SK-N-SH (cell line): ENCODE data around the gene FRMPD4. TPM values are rescaled to one million over a fixed set of nuclear protein-coding genes. Genes with fewer than 3 reads are reported as not detected.

ENCODE experiments used
- CTCF ChIA-PET: fragments of 300-600, 350-600 bp; formaldehyde crosslinking; extraction: SDS; loops from one replicate; lab custom pipeline; 2021; lab: Yijun Ruan, JAX
- POLR2A ChIA-PET: fragments of 350-600 bp; sonication (Branson Sonifier 250); formaldehyde crosslinking; extraction: SDS; loops from one replicate; lab custom pipeline; 2020; ENCODE audit warnings: antibody characterized with exemption, inconsistent platforms; lab: Yijun Ruan, JAX
- DNase-seq: peaks from one replicate; pipeline ENCODE4 v3.0.0; 2012
- H2AFZ ChIP-seq: fragments of 200-600 bp; sonication (generic); 2 replicates; pipeline ENCODE4 v1.8.1; 2016; ENCODE audit warnings: antibody characterized with exemption, mild to moderate bottlenecking, low read depth
- H3F3A ChIP-seq: fragments of 200-600 bp; sonication (generic); replicated peaks from 2 replicates; pipeline ENCODE3; 2016; ENCODE audit warnings: antibody characterized with exemption, mild to moderate bottlenecking; ENCODE audit not compliant: insufficient read depth
- H3K27ac ChIP-seq, 2 experiments: fragments of 200-500 bp in 1 of 2; fragments of 200-600 bp in 1 of 2; sonication (Bioruptor generic) in 1 of 2; sonication (generic), shearing (Covaris generic) in 1 of 2; 2 replicates each; pipeline versions ENCODE4 v1.5.1 to v1.6.1; 2014 to 2016; ENCODE audit warnings: low read depth in 2 of 2, inconsistent platforms in 1 of 2, low read length in 1 of 2, mild to moderate bottlenecking in 1 of 2, mixed read lengths in 1 of 2
- H3K27me3 ChIP-seq: fragments of 200-600 bp; sonication (generic), shearing (Covaris generic); 2 replicates; pipeline ENCODE4 v1.6.1; 2016; ENCODE audit warnings: mixed run types; ENCODE audit not compliant: insufficient read depth
- H3K36me3 ChIP-seq, 2 experiments: fragments of 200-500 bp in 1 of 2; fragments of 200-600 bp in 1 of 2; sonication (Bioruptor generic) in 1 of 2; sonication (generic) in 1 of 2; replicated peaks in 1 of 2; 2 replicates each; pipeline versions ENCODE3 to v1.5.1; 2014 to 2016; ENCODE audit warnings: low read length in 1 of 2, mild to moderate bottlenecking in 1 of 2; ENCODE audit not compliant: insufficient read depth in 2 of 2, control insufficient read depth in 1 of 2
- H3K4me1 ChIP-seq, 2 experiments: fragments of 200-500 bp in 1 of 2; fragments of 200-600 bp in 1 of 2; sonication (Bioruptor generic) in 1 of 2; sonication (generic), shearing (Covaris generic) in 1 of 2; 2 replicates each; pipeline versions ENCODE4 v1.5.1 to v1.6.1; 2014 to 2016; ENCODE audit warnings: low read depth in 1 of 2, low read length in 1 of 2, mixed run types in 1 of 2; ENCODE audit not compliant: insufficient read depth in 2 of 2, control insufficient read depth in 1 of 2
- H3K4me2 ChIP-seq: fragments of 200-600 bp; sonication (generic), shearing (Covaris generic); 2 replicates; pipeline ENCODE4 v1.6.1; 2017; ENCODE audit warnings: mixed run types
- H3K4me3 ChIP-seq, 2 experiments: fragments of 200-500 bp in 1 of 2; fragments of 200-600 bp in 1 of 2; sonication (Bioruptor generic) in 1 of 2; sonication (generic), shearing (Covaris generic) in 1 of 2; 2 replicates each; pipeline versions ENCODE4 v1.5.1 to v1.8.1; 2014 to 2016; ENCODE audit warnings: low read depth in 2 of 2, inconsistent platforms in 1 of 2, low read length in 1 of 2, mild to moderate bottlenecking in 1 of 2, mixed read lengths in 1 of 2, moderate library complexity in 1 of 2
- H3K79me2 ChIP-seq: fragments of 200-600 bp; sonication (generic); 2 replicates; pipeline ENCODE4 v1.8.1; 2017; ENCODE audit warnings: mild to moderate bottlenecking; ENCODE audit not compliant: insufficient read depth
- H3K9ac ChIP-seq: fragments of 200-600 bp; sonication (generic); 2 replicates; pipeline ENCODE4 v1.6.1; 2017; ENCODE audit warnings: mixed run types
- H3K9me2 ChIP-seq: fragments of 200-600 bp; sonication (generic); 2 replicates; pipeline ENCODE4 v1.6.1; 2017; ENCODE audit warnings: mixed run types
- H3K9me3 ChIP-seq: fragments of 200-600 bp; sonication (generic); 2 replicates; pipeline ENCODE4 v1.6.1; 2017; ENCODE audit warnings: mixed run types, mild to moderate bottlenecking, moderate library complexity
- H4K20me1 ChIP-seq: fragments of 200-600 bp; sonication (generic); 2 replicates; pipeline ENCODE4 v1.6.1; 2017; ENCODE audit warnings: mild to moderate bottlenecking, mixed run types; ENCODE audit not compliant: insufficient read depth
- ELF1 ChIP-seq: IDR thresholded peaks from 2 replicates; pipeline ENCODE4 v1.4.0; 2012
- EP300 ChIP-seq, 2 experiments: IDR thresholded peaks; 2 replicates each; pipeline versions ENCODE4 v1.4.0 to v1.6.1; 2012; ENCODE audit warnings: borderline replicate concordance in 1 of 2, low read depth in 1 of 2, low read length in 1 of 2
- EZH2phosphoT487 ChIP-seq: fragments of 200-600 bp; sonication (generic); IDR thresholded peaks from 2 replicates; pipeline ENCODE4 v1.6.1; 2017; ENCODE audit warnings: low read depth, mixed run types, mild to moderate bottlenecking, antibody characterized with exemption, moderate library complexity, borderline replicate concordance
- FOSL2 ChIP-seq: IDR thresholded peaks from 2 replicates; pipeline ENCODE4 v1.4.0; 2012; ENCODE audit warnings: low read depth, mild to moderate bottlenecking, moderate library complexity, borderline replicate concordance
- FOXM1 ChIP-seq: IDR thresholded peaks from 2 replicates; pipeline ENCODE4 v1.4.0; 2012; ENCODE audit warnings: low read depth, mild to moderate bottlenecking
- GABPA ChIP-seq: IDR thresholded peaks from 2 replicates; pipeline ENCODE4 v1.4.0; 2012; ENCODE audit warnings: low read depth, mild to moderate bottlenecking
- GATA2 ChIP-seq: sonication (generic); formaldehyde crosslinking; IDR thresholded peaks from 2 replicates; pipeline ENCODE4 v1.5.0; 2020; ENCODE audit warnings: mild to moderate bottlenecking, missing genetic modification reagents
- MEF2A ChIP-seq: IDR thresholded peaks from 2 replicates; pipeline ENCODE4 v1.4.0; 2012; ENCODE audit warnings: low read depth, borderline replicate concordance
- MXI1 ChIP-seq: IDR thresholded peaks from 2 replicates; pipeline ENCODE4 v1.6.1; 2012; ENCODE audit warnings: mild to moderate bottlenecking, low read depth, low read length, improper control_type of control experiment
- NRF1 ChIP-seq: IDR thresholded peaks from 2 replicates; pipeline ENCODE4 v1.6.1; 2012; ENCODE audit warnings: low read depth, mild to moderate bottlenecking, low read length
- POLR2AphosphoS5 ChIP-seq: IDR thresholded peaks from 2 replicates; pipeline ENCODE4 v1.6.1; 2012; ENCODE audit warnings: low read depth, low read length
- RAD21 ChIP-seq: IDR thresholded peaks from 2 replicates; pipeline ENCODE4 v1.6.1; 2012; ENCODE audit warnings: mild to moderate bottlenecking, low read length
- RCOR1 ChIP-seq: fragments of 150-350 bp; IDR thresholded peaks from 2 replicates; pipeline ENCODE4 v1.6.1; 2017; ENCODE audit warnings: antibody characterized with exemption, low read length
- REST ChIP-seq: IDR thresholded peaks from 2 replicates; pipeline ENCODE4 v1.6.1; 2012; ENCODE audit warnings: mild to moderate bottlenecking, low read depth, low read length, moderate library complexity
- RFX5 ChIP-seq: IDR thresholded peaks from 2 replicates; pipeline ENCODE4 v1.6.1; 2012; ENCODE audit warnings: mild to moderate bottlenecking, improper control_type of control experiment, low read length
- RXRA ChIP-seq: IDR thresholded peaks from 2 replicates; pipeline ENCODE4 v1.4.0; 2012; ENCODE audit warnings: low read depth, mild to moderate bottlenecking, borderline replicate concordance
- SIN3A ChIP-seq: IDR thresholded peaks from 2 replicates; pipeline ENCODE4 v1.6.1; 2012; ENCODE audit warnings: low read depth, mild to moderate bottlenecking, low read length, moderate library complexity, borderline replicate concordance
- TAF1 ChIP-seq: IDR thresholded peaks from 2 replicates; pipeline ENCODE4 v1.6.1; 2012; ENCODE audit warnings: low read depth, mild to moderate bottlenecking, low read length, moderate library complexity, borderline replicate concordance
- TCF12 ChIP-seq: IDR thresholded peaks from 2 replicates; pipeline ENCODE4 v1.4.0; 2012
- YY1 ChIP-seq: IDR thresholded peaks from 2 replicates; pipeline ENCODE4 v1.4.0; 2012; ENCODE audit warnings: low read depth, mild to moderate bottlenecking
- WGBS: methylation state at CpG from one replicate; pipeline ENCODE4 v1.1.6; 2017; ENCODE audit warnings: low lambda C conversion rate; 5-methylcytosine and 5-hydroxymethylcytosine counted together
- polyA plus RNA-seq, 3 experiments: library from polyadenylated mRNA; depleted of rRNA; stranded (reverse); fragments of >200 nt; gene quantifications; 2 replicates each; pipeline ENCODE4 v1.2.3, GENCODE V29; 2012
- TF ChIP-seq, protein P1 (sequence below): IDR thresholded peaks from 2 replicates; pipeline ENCODE4 v1.4.0; 2012; ENCODE audit warnings: low read depth
- TF ChIP-seq, protein P2 (sequence below): fragments of 150-350 bp; IDR thresholded peaks from 2 replicates; pipeline ENCODE4 v1.6.1; 2017; ENCODE audit warnings: antibody characterized with exemption, low read length, low read depth, borderline replicate concordance
- TF ChIP-seq, protein P3 (sequence below): IDR thresholded peaks from 2 replicates; pipeline ENCODE4 v1.4.0; 2012; ENCODE audit warnings: low read depth, borderline replicate concordance

FRMPD4 gene
- polyA plus RNA-seq, 1 of the 3 experiments (the other 2 are of a cell fraction) = not detected

DNA sequence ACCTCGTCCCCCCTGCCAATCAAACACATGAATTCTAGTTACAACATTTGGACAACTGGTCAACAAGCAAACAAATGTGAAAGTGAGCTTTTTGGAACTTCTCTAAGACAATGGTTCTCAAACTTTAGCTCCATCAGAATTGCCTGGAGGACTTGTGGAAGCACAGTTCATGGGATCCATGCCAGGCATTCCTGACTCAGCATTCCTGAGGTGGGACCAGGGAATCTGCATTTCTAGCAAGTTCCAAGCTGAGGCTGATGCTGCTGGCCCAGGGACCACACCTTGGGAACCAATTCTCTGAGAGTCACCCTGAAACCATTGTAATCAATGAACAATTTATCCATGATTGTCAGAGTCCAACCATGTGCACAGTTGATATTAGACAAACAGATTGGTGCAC lies 609.2 kb downstream of the FRMPD4 start:
- H3F3A ChIP-seq = no peaks in the 10 kb centered on the region
- H3K27me3 ChIP-seq = no peaks in the 10 kb centered on the region; the same call in 1 of the 2 replicates
- H3K79me2 ChIP-seq = no peaks in the 10 kb centered on the region
- no peak overlapping the region for H3K27ac ChIP-seq
- no peak overlapping the region for H3K4me2 ChIP-seq
- no peak for DNase-seq
- TF ChIP-seq MXI1 (no peak), FOSL2 (no peak), POLR2AphosphoS5 (no peak), SIN3A (no peak), RAD21 (no peak), TAF1 (no peak), MEF2A (no peak), YY1 (no peak), RFX5 (no peak), RXRA (no peak)
- TF ChIP-seq, protein P1, sequence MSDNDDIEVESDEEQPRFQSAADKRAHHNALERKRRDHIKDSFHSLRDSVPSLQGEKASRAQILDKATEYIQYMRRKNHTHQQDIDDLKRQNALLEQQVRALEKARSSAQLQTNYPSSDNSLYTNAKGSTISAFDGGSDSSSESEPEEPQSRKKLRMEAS = no peak
- TF ChIP-seq, all 33 proteins: peak for 0
- Histone ChIP-seq H3K4me3 (no peak overlapping the region), H3K36me3 (no peaks in the 10 kb centered on the region), H3K9me2 (no peaks in the 10 kb centered on the region), H4K20me1 (no peaks in the 10 kb centered on the region), H3K9me3 (no peaks in the 10 kb centered on the region), H3K9ac (no peak overlapping the region), H3K4me1 (no peaks in the 10 kb centered on the region), H2AFZ (no peak overlapping the region)
- ChIA-PET CTCF (interaction anchor here (3.1 kb wide), 1 partner anchor 23 kb away, joined by 13 read pairs; no protein-coding TSS in a partner anchor), POLR2A (no interaction called here)
- 31% methylated on average over 1 of the region's 1 CpG for WGBS

- TF ChIP-seq REST (no peak), RCOR1 (no peak), MXI1 (no peak), EZH2phosphoT487 (no peak), RFX5 (no peak), TCF12 (no peak), FOSL2 (no peak), MEF2A (no peak), NRF1 (no peak), GATA2 (CRISPR knock-in tag) (no peak), TAF1 (no peak), GABPA (no peak), ELF1 (no peak), EP300 (IDR thresholded peaks at IDR 0.05; ENCODE audit: borderline replicate concordance in 1 of 2, low read depth in 1 of 2, low read length in 1 of 2) (no peak), FOXM1 (no peak)
- TF ChIP-seq, protein P2, sequence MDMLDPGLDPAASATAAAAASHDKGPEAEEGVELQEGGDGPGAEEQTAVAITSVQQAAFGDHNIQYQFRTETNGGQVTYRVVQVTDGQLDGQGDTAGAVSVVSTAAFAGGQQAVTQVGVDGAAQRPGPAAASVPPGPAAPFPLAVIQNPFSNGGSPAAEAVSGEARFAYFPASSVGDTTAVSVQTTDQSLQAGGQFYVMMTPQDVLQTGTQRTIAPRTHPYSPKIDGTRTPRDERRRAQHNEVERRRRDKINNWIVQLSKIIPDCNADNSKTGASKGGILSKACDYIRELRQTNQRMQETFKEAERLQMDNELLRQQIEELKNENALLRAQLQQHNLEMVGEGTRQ = no peak
- TF ChIP-seq, protein P3, sequence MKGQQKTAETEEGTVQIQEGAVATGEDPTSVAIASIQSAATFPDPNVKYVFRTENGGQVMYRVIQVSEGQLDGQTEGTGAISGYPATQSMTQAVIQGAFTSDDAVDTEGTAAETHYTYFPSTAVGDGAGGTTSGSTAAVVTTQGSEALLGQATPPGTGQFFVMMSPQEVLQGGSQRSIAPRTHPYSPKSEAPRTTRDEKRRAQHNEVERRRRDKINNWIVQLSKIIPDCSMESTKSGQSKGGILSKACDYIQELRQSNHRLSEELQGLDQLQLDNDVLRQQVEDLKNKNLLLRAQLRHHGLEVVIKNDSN = no peak
- TF ChIP-seq, all 33 proteins: peak for 0
- Histone ChIP-seq H3F3A (no peaks in the 10 kb centered on the region), H3K79me2 (no peaks in the 10 kb centered on the region), H3K9me3 (no peaks in the 10 kb centered on the region), H3K36me3 (no peaks in the 10 kb centered on the region), H3K27me3 (no peaks in the 10 kb centered on the region; the same call in 1 of the 2 replicates), H3K4me1 (no peaks in the 10 kb centered on the region), H3K4me3 (no peak overlapping the region), H2AFZ (no peak overlapping the region), H4K20me1 (no peaks in the 10 kb centered on the region), H3K27ac (no peak overlapping the region), H3K9ac (no peak overlapping the region), H3K9me2 (no peaks in the 10 kb centered on the region), H3K4me2 (no peak overlapping the region)
- ChIA-PET POLR2A (interaction anchor here (0.6 kb wide), 1 partner anchor 9 kb away, joined by 5 read pairs; no protein-coding TSS in a partner anchor), CTCF (interaction anchor here (2.1 kb wide), 1 partner anchor 18 kb away, joined by 11 read pairs; no protein-coding TSS in a partner anchor)
- WGBS = 0% methylated on average over 1 of the region's 1 CpG
- DNase-seq = no peak
Measured at GRCh38 chrX:12751887-12752286, 613.6 kb downstream of the FRMPD4 start.
